IPS-11a (cell line): ENCODE results near the gene COX6A2.
"Not testable (repeated sequence)": the region's sequence is repeated elsewhere in the genome, so short reads cannot be mapped to it uniquely, and the experiment has no call there.

Source experiments
- H3K4me3 ChIP-seq: one replicate; pipeline ENCODE4 v1.5.1; 2013; ENCODE audit warnings: low read depth, low read length, control low read depth

COX6A2 gene

GRCh38 chr16:31439023-31439422, 10.9 kb upstream of the COX6A2 start:
- H3K4me3 ChIP-seq: not testable (repeated sequence)

- no peak overlapping the region for H3K4me3 ChIP-seq
These were observed 10.3 kb upstream of the COX6A2 start for GRCh38 chr16:31438414-31438813.

GRCh38 chr16:31436221-31437045, 8.3 kb upstream of the COX6A2 start:
- H3K4me3 ChIP-seq: no peak overlapping the region

GRCh38 chr16:31435341-31436220, 7.4 kb upstream of the COX6A2 start:
- no peak overlapping the region for H3K4me3 ChIP-seq

GRCh38 chr16:31430380-31431052, 2.4 kb upstream of the COX6A2 start:
- no peak overlapping the region for H3K4me3 ChIP-seq

- no peak overlapping the region for H3K4me3 ChIP-seq
These were observed 1.6 kb upstream of the COX6A2 start for GRCh38 chr16:31429796-31430195.

- no peak overlapping the region for H3K4me3 ChIP-seq
These were observed 1.2 kb upstream of the COX6A2 start for GRCh38 chr16:31429314-31429713.

- no peak overlapping the region for H3K4me3 ChIP-seq
These were observed 583 bp upstream of the COX6A2 start for GRCh38 chr16:31428638-31429247.

- no peak overlapping the region for H3K4me3 ChIP-seq
These were observed 500 bp downstream of the COX6A2 start for GRCh38 chr16:31427441-31428278.

GRCh38 chr16:31423801-31424200, 4.4 kb downstream of the COX6A2 start:
- H3K4me3 ChIP-seq: no peak overlapping the region

- no peak overlapping the region for H3K4me3 ChIP-seq
These were observed 4.9 kb downstream of the COX6A2 start for GRCh38 chr16:31423241-31423640.

GRCh38 chr16:31421587-31421986, 6.6 kb downstream of the COX6A2 start:
- H3K4me3 ChIP-seq: no peak overlapping the region

GRCh38 chr16:31420037-31420436, 8.1 kb downstream of the COX6A2 start:
- H3K4me3 ChIP-seq: no peak overlapping the region

- H3K4me3 ChIP-seq: no peak overlapping the region
These were observed 10.2 kb downstream of the COX6A2 start for GRCh38 chr16:31417916-31418315.

GRCh38 chr16:31417036-31417435, 11.1 kb downstream of the COX6A2 start:
- not testable (repeated sequence) for H3K4me3 ChIP-seq

- no peak overlapping the region for H3K4me3 ChIP-seq
These were observed 11.8 kb downstream of the COX6A2 start for GRCh38 chr16:31416371-31416770.

- H3K4me3 ChIP-seq: no peak overlapping the region
These were observed 13.5 kb downstream of the COX6A2 start for GRCh38 chr16:31414706-31415105.

- H3K4me3 ChIP-seq: no peak overlapping the region
These were observed 14.2 kb downstream of the COX6A2 start for GRCh38 chr16:31413943-31414342.

- H3K4me3 ChIP-seq: no peak overlapping the region
These were observed 14.8 kb downstream of the COX6A2 start for GRCh38 chr16:31413381-31413780.

- H3K4me3 ChIP-seq: no peak overlapping the region
These were observed 15.4 kb downstream of the COX6A2 start for GRCh38 chr16:31412750-31413149.
